SKM-1 treated with dmso at 0.1 percent for 144 hours (cell line): ENCODE data around the gene ABCE1.
"Not testable (repeated sequence)": the region's sequence is repeated elsewhere in the genome, so short reads cannot be mapped to it uniquely, and the experiment has no call there.

ENCODE experiments used
- DNase-seq: peaks from one replicate; lab custom pipeline; 2025; ENCODE audit not compliant: unreplicated experiment; lab: John Stamatoyannopoulos, UW

The ABCE1 gene

DNA sequence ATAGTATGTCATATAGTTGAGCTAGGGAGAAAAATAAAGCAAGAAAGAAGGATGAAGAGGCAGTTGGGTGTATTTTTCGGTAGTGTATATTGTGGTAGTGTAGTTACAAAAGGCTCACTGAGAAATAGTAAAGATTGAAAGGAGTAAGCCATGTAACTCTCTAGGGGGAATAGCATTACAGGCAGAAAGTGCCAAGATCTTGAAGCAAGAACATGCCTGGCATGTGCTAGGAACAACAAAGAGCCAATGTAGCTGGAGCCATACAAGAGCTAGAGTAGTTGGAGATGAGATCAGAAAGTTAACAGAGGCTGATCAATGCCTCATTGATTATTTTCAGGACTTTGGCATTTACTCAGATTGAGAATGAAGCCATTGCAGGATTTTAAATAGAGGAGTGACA is 3.0 kb downstream of the ABCE1 start:
- DNase-seq, result no peak

DNA sequence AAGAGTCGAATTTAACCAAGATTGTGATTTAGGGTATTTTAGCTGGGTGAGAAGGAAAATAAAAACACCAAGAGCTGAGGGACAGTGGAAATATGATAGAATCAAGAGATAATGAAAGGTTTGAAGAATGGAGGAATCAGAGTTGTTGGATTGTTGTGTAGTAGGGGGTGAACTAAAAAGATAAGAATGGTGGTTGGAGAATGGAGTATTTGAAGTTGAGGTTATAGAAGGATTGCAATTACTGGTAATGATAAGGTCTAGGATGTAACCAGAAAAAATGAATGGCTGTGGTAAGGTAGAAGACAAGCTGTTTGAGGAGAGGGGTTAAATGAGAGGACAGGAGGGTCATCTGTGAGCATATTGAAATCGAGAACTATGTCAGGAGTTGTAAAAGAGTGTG is 4.5 kb downstream of the ABCE1 start:
- DNase-seq, result no peak

DNA sequence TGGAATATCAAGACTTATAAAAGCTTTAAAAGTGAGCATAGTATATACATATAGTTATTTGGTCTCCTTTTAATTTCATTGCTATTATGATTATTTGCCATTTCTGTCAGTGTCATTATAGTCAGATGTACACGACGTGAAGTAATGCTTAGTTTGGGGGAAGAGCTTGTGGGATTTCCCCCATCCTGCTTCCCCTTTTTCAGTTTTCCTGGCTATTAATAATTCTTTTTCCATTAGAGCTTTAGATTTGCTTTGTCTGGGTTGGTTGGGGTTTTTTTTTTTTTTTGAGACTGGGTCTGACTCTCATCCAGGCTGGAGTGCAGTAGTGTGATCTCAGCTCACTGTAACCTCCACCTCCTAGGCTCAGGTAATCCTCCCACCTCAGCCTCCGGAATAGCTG is 5.4 kb downstream of the ABCE1 start:
- no peak for DNase-seq

DNA sequence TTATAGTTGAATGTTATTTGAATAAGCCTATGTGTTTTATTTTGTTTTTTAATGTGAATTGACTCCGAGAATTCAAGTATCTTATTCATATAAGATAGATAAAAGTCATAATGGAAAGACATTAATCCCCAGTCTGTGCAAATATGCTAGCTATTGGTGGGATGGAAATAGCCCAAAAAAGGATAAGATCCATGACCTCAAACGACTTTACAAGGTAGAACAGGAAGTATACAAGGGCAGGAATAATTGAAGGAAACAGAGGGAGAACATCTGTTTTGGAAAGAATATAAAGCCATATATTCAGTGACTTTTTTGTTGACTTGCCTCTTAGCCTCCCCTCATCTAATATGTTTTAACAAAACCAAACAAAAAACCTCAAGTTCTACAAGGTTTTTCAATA is 9.0 kb downstream of the ABCE1 start:
- no peak for DNase-seq

DNA sequence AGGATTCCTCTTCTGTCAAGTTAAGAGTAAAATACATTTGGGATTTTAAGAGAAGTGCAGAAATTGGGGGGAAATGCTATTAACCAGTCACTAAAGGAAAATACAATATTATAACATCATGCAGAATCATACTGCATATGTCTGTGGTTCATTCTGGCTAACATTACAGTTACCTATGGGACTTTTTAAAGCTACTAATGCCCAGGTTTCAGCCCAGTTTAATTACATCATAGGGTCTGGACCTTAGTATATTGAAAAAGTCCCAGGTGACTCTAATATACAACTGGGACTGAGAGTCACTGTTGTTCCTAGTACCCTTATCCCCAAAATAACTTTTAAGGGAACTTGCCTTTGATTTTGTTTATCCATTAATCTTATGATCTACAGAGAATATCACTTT is 10.0 kb downstream of the ABCE1 start:
- DNase-seq, result no peak

DNA sequence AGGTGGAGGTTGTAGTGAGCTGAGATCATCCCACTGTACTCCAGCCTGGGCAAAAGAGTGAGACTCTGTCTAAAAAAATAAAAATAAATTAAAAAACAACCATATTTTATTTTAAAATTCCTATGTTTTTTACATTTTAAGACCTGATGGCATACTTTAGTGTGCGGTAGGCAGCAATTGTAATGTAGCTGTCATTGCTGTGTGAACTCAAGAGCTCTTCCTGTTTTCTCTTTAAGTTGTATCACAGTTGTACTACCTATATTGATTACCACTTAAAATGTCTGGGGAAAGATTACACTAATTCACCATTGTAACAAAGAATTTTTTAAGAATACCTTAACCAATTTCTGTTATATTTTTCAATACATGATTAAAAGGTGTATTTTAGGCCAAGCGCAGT is 27.3 kb downstream of the ABCE1 start:
- DNase-seq, result no peak

DNA sequence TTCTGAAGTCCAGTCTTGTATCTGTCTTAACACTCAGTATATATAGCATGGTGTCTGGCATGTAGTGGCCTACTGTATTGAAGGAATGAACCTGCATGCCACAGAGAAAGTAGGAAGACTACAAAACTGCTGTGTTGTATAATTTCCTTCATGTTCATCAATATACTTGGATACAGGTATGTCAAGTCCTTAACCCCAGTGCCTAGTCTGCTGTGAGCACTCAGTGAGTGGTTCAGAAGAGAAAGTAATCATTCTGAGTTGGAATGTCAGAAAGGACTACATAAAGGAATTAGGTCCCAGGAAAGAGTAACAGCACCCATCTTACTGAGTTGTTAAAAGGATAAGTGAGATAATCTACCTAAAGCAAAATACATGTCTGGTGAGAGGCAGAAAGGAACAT is 32.0 kb downstream of the ABCE1 start:
- DNase-seq, result no peak

DNA sequence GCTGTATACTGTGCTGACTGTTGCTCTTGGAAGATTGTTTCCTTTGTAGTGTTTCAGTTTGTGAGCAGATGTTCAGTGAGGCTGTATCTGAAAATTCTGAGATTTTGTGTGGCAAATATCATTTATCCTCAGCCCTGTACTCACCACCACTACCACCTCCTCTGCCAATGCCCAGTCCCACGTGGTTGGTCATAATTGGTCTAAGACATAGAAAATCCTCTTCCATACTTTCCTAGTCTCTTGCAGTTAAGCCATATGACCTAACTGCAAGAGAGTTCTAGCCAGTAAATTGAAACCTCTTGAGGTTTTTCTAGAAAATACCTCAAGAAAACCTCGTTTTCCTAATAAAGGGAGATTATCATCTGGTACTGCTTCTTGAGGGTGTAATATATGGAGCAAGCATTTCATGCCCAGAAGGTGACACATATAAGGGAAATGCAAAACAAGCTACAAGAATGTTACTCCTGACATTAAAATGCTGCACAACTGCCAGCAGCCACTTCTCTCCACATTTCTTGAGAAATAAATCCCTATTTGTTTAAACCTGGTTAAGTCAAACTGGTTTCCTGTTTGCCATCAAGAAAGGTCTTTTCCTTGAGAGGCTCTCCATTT is 32.8 kb downstream of the ABCE1 start:
- no peak for DNase-seq

DNA sequence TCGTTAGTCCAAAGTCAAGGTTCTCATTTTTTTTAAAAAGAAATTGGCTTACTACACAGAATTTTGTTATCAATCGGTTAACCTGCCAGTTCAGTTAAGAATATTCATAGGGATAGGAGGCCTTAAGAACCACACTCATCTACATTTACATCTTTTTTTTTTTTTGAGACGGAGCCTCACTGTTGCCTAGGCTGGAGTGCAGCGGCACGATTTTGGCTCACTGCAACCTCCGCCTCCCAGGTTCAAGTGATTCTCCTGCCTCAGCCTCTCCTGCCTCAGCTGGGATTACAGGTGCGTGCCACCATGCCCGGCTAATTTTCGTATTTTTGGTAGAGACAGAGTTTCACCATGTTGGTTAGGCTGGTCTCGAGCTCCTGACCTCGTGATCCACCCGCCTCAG is 33.7 kb downstream of the ABCE1 start:
- DNase-seq, result no peak

DNA sequence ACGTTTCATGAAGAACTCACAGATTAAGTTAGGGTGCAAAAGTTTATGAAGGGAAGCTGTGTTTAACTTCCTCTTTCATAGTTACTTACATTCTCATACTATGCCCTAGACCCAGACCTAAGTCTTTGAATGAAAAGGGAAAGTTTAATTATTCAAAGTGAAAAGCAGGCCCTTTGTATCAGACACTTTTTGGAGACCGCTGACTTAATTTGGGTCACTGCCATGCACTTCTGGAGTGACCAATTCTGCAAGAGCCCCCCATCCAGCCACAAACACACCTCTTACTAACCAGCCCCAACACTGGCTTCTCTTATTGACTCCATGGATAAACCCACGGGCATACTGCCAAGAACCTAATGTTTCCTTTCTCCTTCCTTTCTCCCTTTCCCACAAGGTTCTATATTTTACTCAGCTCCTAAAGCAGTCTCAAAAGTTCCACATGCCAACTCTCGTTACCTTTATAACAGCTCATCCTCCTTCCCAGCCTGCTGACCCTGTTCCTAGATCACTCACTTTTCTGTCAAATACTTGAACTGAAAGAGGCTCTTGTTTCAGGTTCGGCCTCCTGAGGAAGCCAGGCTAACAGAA is 34.5 kb downstream of the ABCE1 start:
- DNase-seq, result no peak

DNA sequence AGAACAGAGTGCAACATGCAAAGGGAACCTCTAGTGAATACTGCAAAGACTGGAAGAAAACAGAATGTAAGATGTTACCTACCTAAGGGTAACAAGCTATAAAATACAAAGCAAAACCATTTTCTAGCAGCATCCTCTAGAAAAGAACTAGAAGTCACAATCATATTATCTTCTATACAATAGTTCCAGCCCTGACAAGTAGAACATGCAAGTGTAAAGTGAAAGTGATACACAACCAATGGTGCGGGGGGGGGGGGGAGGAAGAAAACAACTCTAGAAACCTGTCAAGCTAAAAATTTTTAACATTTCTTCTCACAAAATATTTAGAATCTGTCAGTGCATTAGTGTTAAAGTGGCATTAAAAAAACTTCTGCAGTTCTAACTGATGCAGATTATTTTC is 38.1 kb downstream of the ABCE1 start:
- not testable (repeated sequence) for DNase-seq

DNA sequence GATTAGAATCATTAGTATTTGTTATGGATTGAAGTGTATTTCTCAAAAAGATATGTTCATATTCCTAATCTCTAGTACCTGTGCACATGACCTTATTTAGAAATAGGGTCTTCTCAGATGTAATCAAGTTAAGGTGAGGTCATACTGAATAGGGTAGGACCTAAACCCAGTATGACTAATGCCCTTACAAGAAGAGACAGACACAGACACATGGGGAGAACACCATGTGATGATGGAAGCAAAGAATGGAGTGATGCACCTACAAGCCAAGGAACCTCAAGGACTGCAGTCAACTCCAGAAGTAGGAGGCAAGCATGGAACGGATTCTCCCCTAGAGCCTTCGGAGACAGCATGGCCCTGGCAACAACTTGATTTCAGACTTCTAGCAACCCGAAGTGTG is 50.9 kb downstream of the ABCE1 start:
- no peak for DNase-seq

DNA sequence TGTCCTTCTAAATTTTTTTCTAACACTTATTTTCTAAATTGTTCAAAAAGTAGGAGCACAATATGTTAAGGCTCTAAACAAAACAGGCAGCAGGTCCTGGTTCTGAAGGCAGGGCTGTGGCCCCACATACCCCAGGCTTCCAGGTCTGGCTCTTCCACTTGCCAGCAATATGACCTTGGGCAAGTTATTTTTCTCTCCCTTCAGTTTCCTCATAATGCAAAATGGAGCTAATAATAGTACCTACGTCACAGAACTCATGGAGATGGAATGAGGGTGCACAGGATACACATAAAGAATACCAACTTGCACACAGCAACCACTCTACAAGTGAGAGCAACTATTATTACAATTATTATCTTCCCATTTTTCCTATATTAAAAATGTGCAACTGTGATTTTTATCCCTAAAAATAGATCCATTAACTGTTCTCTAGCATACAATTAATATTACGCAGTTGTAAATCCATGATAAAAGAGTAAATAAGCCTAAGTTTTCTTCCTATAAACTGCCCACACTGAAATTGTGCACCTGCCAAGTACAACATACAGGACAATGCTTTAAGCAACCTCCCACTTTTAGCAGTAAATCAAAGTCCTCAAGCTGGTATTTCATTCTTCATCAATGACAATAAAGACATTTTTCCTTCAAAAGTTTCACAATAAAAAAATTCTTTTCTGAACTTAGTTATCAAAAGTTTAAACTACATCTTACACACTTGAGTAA is 55.2 kb downstream of the ABCE1 start:
- DNase-seq, result no peak

DNA sequence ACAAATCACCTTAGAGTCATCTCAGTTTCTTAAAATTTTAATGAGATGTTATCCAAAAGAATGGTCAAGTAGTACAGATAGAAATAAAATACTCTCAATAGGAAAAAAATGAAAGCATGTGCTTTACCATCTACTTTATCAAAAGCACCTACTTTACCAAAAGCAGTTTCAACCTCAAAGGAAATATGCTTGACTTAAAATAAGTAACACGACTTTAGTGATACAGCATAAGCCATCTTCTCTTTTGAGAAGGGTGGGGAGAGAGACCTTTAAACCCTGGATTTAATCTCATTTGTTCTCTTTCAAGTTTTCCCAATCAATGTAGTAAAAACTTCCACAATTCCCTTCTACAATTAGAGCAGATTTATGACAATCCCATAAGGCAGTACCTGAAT is 55.8 kb downstream of the ABCE1 start:
- no peak for DNase-seq

DNA sequence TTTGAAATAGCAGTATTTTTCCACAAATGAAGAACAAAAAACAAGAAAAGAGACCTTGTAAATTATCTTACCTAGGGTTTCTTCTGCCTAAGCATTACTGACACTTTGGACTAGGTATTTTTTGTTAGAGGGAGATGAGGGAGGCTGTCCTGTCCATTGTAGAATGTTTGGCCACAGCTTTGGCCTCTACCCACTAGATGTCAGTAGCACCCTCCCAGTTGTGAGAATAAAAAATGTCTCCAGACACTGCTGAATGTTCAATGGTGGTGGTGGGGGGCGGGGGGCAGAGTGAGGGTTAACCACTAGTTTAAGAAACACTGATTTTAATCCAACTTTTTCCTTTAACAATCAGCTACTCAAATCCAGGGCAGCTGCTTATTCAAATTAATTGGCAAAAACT is 56.5 kb downstream of the ABCE1 start:
- DNase-seq, result no peak

DNA sequence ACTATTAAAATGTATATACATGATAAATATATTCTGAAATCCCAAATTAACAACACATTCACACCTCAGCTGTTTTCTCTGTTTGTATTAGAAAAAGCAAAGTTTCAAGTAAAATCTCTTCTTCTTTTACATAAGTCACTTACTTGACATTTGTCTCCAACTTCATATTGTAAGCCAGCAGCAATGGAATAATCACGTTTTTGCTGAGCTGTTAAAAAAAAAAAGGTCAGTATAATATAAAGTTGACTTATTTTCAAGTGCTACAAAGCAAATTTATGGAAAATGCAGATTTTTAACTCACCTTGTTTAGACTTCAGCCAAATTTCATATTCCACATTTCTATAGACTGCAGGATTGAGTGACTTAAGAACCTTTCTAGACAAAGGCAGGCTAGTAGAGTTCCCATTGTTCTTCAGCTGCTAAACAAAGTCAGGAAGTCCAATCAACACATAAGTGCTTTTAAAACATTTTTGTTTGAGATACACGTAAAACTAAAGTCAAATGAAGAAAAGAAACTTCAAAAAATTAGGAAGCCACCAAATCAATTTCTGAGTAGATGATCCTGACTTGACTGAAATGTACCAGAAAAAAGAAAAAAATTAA is 57.3 kb downstream of the ABCE1 start:
- DNase-seq, result no peak

DNA sequence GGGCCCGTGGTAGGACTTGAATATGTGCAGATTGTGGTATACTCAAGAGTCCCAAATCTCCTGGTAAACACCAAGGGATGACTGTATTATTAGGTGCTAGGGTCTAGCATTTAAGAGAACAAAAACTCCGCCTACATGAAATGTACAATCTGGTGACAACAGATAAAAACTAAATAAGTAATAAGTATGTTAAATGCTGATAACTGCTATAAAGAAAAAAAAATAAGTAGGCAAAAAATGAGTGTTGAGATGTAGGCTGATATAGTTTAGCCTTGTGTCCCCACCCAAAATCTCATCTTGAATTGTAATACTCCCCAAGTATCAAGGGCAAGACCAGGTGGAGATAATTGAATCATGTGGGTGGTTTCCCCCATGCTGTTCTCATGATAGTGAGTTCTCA is 58.9 kb downstream of the ABCE1 start:
- DNase-seq, result no peak

DNA sequence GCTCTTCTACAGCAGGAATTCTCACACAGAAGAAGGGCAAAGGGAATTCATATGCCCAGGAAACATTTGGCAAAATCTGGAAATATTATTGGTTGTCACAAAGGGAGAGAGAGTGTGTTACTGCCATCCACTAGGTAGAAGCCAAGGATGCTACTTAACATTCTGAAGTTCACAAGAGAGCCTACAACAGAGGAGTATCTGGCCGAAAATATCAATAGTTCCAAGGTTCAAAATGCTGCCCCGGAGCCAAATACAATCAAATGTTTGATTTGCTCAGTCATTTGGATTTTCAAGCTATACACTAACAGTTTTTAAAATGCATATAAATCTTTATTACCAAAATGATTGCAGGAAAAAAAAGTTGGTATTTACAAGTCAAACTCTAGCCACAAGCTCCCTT is 63.4 kb downstream of the ABCE1 start:
- no peak for DNase-seq

DNA sequence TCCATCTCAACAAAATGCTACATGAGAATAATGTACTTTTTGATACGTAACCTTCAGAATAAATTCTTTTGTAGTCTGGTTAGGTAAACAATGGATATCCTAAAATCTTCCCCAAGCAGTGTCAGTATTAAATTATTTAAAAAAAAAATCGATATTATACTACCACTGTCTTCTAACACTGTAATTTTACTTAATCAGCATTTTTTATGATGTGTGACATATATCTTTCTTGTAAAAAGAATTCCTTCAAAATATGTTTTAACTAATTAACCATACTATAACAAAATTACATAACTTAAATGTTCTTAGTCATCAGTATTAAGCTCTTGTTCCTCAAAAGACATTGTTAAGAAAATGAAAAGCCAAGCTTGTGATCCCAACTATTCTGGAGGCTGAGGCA is 69.8 kb downstream of the ABCE1 start:
- no peak for DNase-seq

DNA sequence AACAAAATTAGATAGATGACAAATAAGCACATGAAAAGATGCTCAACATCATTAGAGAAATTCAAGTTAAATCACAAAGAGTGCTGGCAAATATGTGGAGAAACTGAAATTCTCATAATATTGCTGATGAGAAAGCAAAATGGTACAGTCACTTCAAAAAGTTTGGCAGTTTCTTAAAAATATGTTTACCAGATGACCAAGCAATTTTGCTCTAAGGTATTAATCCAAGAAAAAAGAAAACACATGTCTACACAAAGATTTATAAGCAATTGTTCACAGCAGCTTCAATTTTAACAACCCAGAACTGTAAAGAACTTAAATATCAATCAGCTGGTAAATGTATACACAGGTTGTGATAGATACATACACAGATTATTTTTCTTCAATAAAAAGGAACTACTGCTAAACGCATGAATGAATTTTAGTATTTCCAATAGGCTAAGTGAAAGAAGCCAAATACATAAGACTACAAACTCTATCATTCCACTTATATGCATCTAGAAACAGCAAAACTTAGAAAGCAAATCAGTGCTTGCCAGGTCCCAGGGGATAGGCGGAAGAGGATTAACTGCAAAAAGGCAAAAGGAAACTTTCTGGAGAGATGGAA is 70.6 kb downstream of the ABCE1 start:
- no peak for DNase-seq

DNA sequence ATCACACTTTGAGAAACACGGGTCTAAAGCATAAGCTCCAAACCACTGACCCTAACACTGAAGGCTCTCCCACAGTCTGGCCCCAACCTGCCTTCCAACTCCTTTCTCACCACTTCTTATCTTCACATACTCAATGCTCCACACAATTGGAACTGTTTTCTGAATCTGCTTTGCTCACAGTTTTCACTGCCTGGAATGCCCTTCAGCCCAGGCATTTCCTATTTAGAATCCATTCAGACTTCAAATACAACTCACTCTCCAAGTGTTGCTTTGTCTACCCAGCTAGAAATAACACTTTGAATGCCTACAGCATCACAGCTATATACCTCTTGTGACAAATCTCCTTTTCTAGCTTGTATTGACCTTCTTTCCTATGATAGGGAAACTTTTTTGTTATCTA is 72.1 kb downstream of the ABCE1 start:
- no peak for DNase-seq

DNA sequence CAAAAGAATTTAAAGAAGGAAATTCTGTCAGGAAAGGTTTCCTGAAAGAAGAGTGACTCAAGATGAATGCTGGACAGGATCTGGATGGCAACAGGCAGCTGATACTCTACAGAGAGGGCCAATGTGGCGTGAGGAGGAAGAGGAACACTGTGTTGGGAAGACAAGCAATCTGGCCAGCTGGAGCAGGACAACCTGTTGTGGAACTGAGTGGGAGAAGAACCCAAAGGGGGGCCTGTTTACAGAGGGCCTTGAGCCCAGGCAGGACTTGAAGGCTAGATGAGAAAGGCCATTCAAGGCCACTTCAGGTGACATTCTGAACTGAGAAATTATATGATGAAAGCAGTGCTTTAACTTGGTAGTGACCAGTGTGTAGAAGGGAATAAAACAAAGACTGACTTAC is 73.8 kb downstream of the ABCE1 start:
- DNase-seq, result no peak
